VCaP (cell line): Measurements from ENCODE around the gene TFCP2.

Source experiments
- H3K27ac ChIP-seq: fragments of 450-650 bp; 2 replicates; pipeline ENCODE4 v1.5.1; 2017
- CTCF ChIP-seq: fragments of 450-650 bp; conservative IDR thresholded peaks from 2 replicates; pipeline ENCODE4 v1.5.1; 2017; ENCODE audit warnings: mild to moderate bottlenecking, moderate library complexity

Gene TFCP2

GRCh38 chr12:51139292-51139844, 33.6 kb downstream of the TFCP2 start:
- peak overlapping the region; percentile 32 for H3K27ac ChIP-seq
- no peak for TF ChIP-seq CTCF

- peak overlapping the region; percentile 19 for H3K27ac ChIP-seq
- no peak for TF ChIP-seq CTCF
Measured at GRCh38 chr12:51132693-51133092, 40.2 kb downstream of the TFCP2 start.

GRCh38 chr12:51131745-51132521, 41.0 kb downstream of the TFCP2 start:
- no peak overlapping the region for H3K27ac ChIP-seq
- TF ChIP-seq CTCF: no peak

- TF ChIP-seq CTCF: no peak
- H3K27ac ChIP-seq: no peak overlapping the region
Measured at GRCh38 chr12:51128919-51129318, 44.0 kb downstream of the TFCP2 start.

- no peak for TF ChIP-seq CTCF
Measured at GRCh38 chr12:51127050-51127729, 45.7 kb downstream of the TFCP2 start.

GRCh38 chr12:51126297-51126696, 46.6 kb downstream of the TFCP2 start:
- TF ChIP-seq CTCF: no peak
- H3K27ac ChIP-seq: no peak overlapping the region

More at GRCh38 chr12:51127050-51127729, 45.7 kb downstream of the TFCP2 start:
- H3K27ac ChIP-seq: no peak overlapping the region

- TF ChIP-seq CTCF: no peak
- H3K27ac ChIP-seq: no peak overlapping the region
Measured at GRCh38 chr12:51124504-51124903, 48.4 kb downstream of the TFCP2 start.
